ENCODE results near the gene SLC39A3. TPM values are rescaled to one million over a fixed set of nuclear protein-coding genes. Genes with fewer than 3 reads are reported as not detected.

SLC39A3 gene
- total RNA-seq, 1 experiment from 2014 or later = 28.6 TPM

GRCh38 chr19:2770055-2771013, 30.5 kb upstream of the SLC39A3 start:
- Histone ChIP-seq H3K36me3 (ENCODE audit: insufficient read depth, low read length) (no peaks in the 10 kb centered on the region), H2AFZ (ENCODE audit: low read length) (no peak overlapping the region), H3K4me2 (ENCODE audit: low read depth, low read length, poor library complexity, severe bottlenecking) (no peak overlapping the region), H3K79me2 (ENCODE audit: low read length) (peaks cover 58% of the 10 kb centered on the region), H3K27ac (ENCODE audit: low read length) (no peak overlapping the region), H3K4me1 (ENCODE audit: low read length) (peaks cover 16% of the 10 kb centered on the region), H3K27me3 (ENCODE audit: low read length) (no peaks in the 10 kb centered on the region), H3K4me3 (ENCODE audit: low read length) (no peak overlapping the region), H4K20me1 (ENCODE audit: insufficient read depth, low read depth, low read length) (peaks cover 53% of the 10 kb centered on the region), H3K9me2 (replicated peaks; ENCODE audit: insufficient read depth, low read length) (no peaks in the 10 kb centered on the region), H3K9me3 (ENCODE audit: low read length) (no peaks in the 10 kb centered on the region), H3K9ac (ENCODE audit: low read length) (no peak overlapping the region)
- DNase-seq = no peak

GRCh38 chr19:2769218-2769617, 29.4 kb upstream of the SLC39A3 start:
- Histone ChIP-seq H3K27me3 (ENCODE audit: low read length) (no peaks in the 10 kb centered on the region), H2AFZ (ENCODE audit: low read length) (no peak overlapping the region), H3K9me3 (ENCODE audit: low read length) (no peaks in the 10 kb centered on the region), H4K20me1 (ENCODE audit: insufficient read depth, low read depth, low read length) (peaks cover 42% of the 10 kb centered on the region), H3K4me3 (ENCODE audit: low read length) (no peak overlapping the region), H3K9me2 (replicated peaks; ENCODE audit: insufficient read depth, low read length) (no peaks in the 10 kb centered on the region), H3K27ac (ENCODE audit: low read length) (no peak overlapping the region), H3K4me1 (ENCODE audit: low read length) (peaks cover 5% of the 10 kb centered on the region), H3K9ac (ENCODE audit: low read length) (no peak overlapping the region), H3K36me3 (ENCODE audit: insufficient read depth, low read length) (no peaks in the 10 kb centered on the region), H3K79me2 (ENCODE audit: low read length) (peaks cover 46% of the 10 kb centered on the region), H3K4me2 (ENCODE audit: low read depth, low read length, poor library complexity, severe bottlenecking) (no peak overlapping the region)
- DNase-seq = no peak

- H3K27ac ChIP-seq (ENCODE audit: low read length) = no peak overlapping the region
- no peak overlapping the region for H3K9ac ChIP-seq (ENCODE audit: low read length)
- no peaks in the 10 kb centered on the region for H3K9me3 ChIP-seq (ENCODE audit: low read length)
- H3K4me1 ChIP-seq (ENCODE audit: low read length) = no peaks in the 10 kb centered on the region
- no peak overlapping the region for H3K4me3 ChIP-seq (ENCODE audit: low read length)
- no peak overlapping the region for H2AFZ ChIP-seq (ENCODE audit: low read length)
- no peaks in the 10 kb centered on the region for H3K27me3 ChIP-seq (ENCODE audit: low read length)
- H3K9me2 ChIP-seq (replicated peaks; ENCODE audit: insufficient read depth, low read length) = no peaks in the 10 kb centered on the region
- no peak for DNase-seq
- H4K20me1 ChIP-seq (ENCODE audit: insufficient read depth, low read depth, low read length) = peaks cover 38% of the 10 kb centered on the region
- H3K36me3 ChIP-seq (ENCODE audit: insufficient read depth, low read length) = no peaks in the 10 kb centered on the region
- no peak overlapping the region for H3K4me2 ChIP-seq (ENCODE audit: low read depth, low read length, poor library complexity, severe bottlenecking)
- peaks cover 41% of the 10 kb centered on the region for H3K79me2 ChIP-seq (ENCODE audit: low read length)
Measured at GRCh38 chr19:2768365-2769132, 28.7 kb upstream of the SLC39A3 start.

- no peaks in the 10 kb centered on the region for H3K27me3 ChIP-seq (ENCODE audit: low read length)
- no peak overlapping the region for H3K9ac ChIP-seq (ENCODE audit: low read length)
- no peaks in the 10 kb centered on the region for H3K9me3 ChIP-seq (ENCODE audit: low read length)
- peaks cover 38% of the 10 kb centered on the region for H4K20me1 ChIP-seq (ENCODE audit: insufficient read depth, low read depth, low read length)
- H3K79me2 ChIP-seq (ENCODE audit: low read length) = peaks cover 40% of the 10 kb centered on the region
- H3K4me3 ChIP-seq (ENCODE audit: low read length) = no peak overlapping the region
- no peaks in the 10 kb centered on the region for H3K4me1 ChIP-seq (ENCODE audit: low read length)
- no peak overlapping the region for H3K4me2 ChIP-seq (ENCODE audit: low read depth, low read length, poor library complexity, severe bottlenecking)
- no peak overlapping the region for H2AFZ ChIP-seq (ENCODE audit: low read length)
- no peak overlapping the region for H3K27ac ChIP-seq (ENCODE audit: low read length)
- no peaks in the 10 kb centered on the region for H3K36me3 ChIP-seq (ENCODE audit: insufficient read depth, low read length)
- DNase-seq = no peak
- H3K9me2 ChIP-seq (replicated peaks; ENCODE audit: insufficient read depth, low read length) = no peaks in the 10 kb centered on the region
Measured at GRCh38 chr19:2767688-2768087, 27.9 kb upstream of the SLC39A3 start.

- no peak overlapping the region for H3K4me2 ChIP-seq (ENCODE audit: low read depth, low read length, poor library complexity, severe bottlenecking)
- H3K4me1 ChIP-seq (ENCODE audit: low read length) = no peaks in the 10 kb centered on the region
- H3K9me3 ChIP-seq (ENCODE audit: low read length) = no peaks in the 10 kb centered on the region
- no peak for DNase-seq
- no peak overlapping the region for H2AFZ ChIP-seq (ENCODE audit: low read length)
- H3K36me3 ChIP-seq (ENCODE audit: insufficient read depth, low read length) = no peaks in the 10 kb centered on the region
- H3K9ac ChIP-seq (ENCODE audit: low read length) = no peak overlapping the region
- H4K20me1 ChIP-seq (ENCODE audit: insufficient read depth, low read depth, low read length) = peaks cover 29% of the 10 kb centered on the region
- H3K9me2 ChIP-seq (replicated peaks; ENCODE audit: insufficient read depth, low read length) = no peaks in the 10 kb centered on the region
- no peak overlapping the region for H3K4me3 ChIP-seq (ENCODE audit: low read length)
- H3K27ac ChIP-seq (ENCODE audit: low read length) = no peak overlapping the region
- H3K27me3 ChIP-seq (ENCODE audit: low read length) = no peaks in the 10 kb centered on the region
- H3K79me2 ChIP-seq (ENCODE audit: low read length) = peaks cover 31% of the 10 kb centered on the region
Measured at GRCh38 chr19:2766594-2767372, 27.0 kb upstream of the SLC39A3 start.

GRCh38 chr19:2765376-2765775, 25.6 kb upstream of the SLC39A3 start:
- Histone ChIP-seq H3K27ac (ENCODE audit: low read length) (no peak overlapping the region), H3K4me1 (ENCODE audit: low read length) (no peaks in the 10 kb centered on the region), H3K27me3 (ENCODE audit: low read length) (no peaks in the 10 kb centered on the region), H3K4me3 (ENCODE audit: low read length) (no peak overlapping the region), H4K20me1 (ENCODE audit: insufficient read depth, low read depth, low read length) (peaks cover 19% of the 10 kb centered on the region), H3K79me2 (ENCODE audit: low read length) (peaks cover 17% of the 10 kb centered on the region), H3K36me3 (ENCODE audit: insufficient read depth, low read length) (no peaks in the 10 kb centered on the region), H2AFZ (ENCODE audit: low read length) (no peak overlapping the region), H3K9me2 (replicated peaks; ENCODE audit: insufficient read depth, low read length) (no peaks in the 10 kb centered on the region), H3K9ac (ENCODE audit: low read length) (no peak overlapping the region), H3K9me3 (ENCODE audit: low read length) (no peaks in the 10 kb centered on the region), H3K4me2 (ENCODE audit: low read depth, low read length, poor library complexity, severe bottlenecking) (no peak overlapping the region)
- no peak for DNase-seq

GRCh38 chr19:2764945-2765344, 25.1 kb upstream of the SLC39A3 start:
- Histone ChIP-seq H4K20me1 (ENCODE audit: insufficient read depth, low read depth, low read length) (peaks cover 14% of the 10 kb centered on the region), H3K4me2 (ENCODE audit: low read depth, low read length, poor library complexity, severe bottlenecking) (no peak overlapping the region), H3K9me3 (ENCODE audit: low read length) (no peaks in the 10 kb centered on the region), H3K36me3 (ENCODE audit: insufficient read depth, low read length) (no peaks in the 10 kb centered on the region), H2AFZ (ENCODE audit: low read length) (no peak overlapping the region), H3K27me3 (ENCODE audit: low read length) (no peaks in the 10 kb centered on the region), H3K4me3 (ENCODE audit: low read length) (no peak overlapping the region), H3K4me1 (ENCODE audit: low read length) (no peaks in the 10 kb centered on the region), H3K79me2 (ENCODE audit: low read length) (peaks cover 13% of the 10 kb centered on the region), H3K9ac (ENCODE audit: low read length) (no peak overlapping the region), H3K27ac (ENCODE audit: low read length) (no peak overlapping the region), H3K9me2 (replicated peaks; ENCODE audit: insufficient read depth, low read length) (no peaks in the 10 kb centered on the region)
- no peak for DNase-seq

Data from Karpas-422 (cell line).